Right cardiac atrium (tissue), 5 donors: Measurements from ENCODE around the gene PRICKLE4. TPM values are rescaled to one million over a fixed set of nuclear protein-coding genes. Genes with fewer than 3 reads are reported as not detected.
A peak's percentile ranks its signal among the peaks of the same experiment; 100 is the strongest.

Experiments
- ATAC-seq, 2 donors: fragments of 200-7000 bp; cut with Tn5 transposase; one replicate each; pipeline versions ENCODE4 v1.8.0 to v1.9.1; 2020; ENCODE audit warnings: moderate library complexity in 2 of 2, mild to moderate bottlenecking in 1 of 2
- DNase-seq, 3 donors: peaks; one replicate each; pipeline ENCODE4 v3.0.0-alpha.2; 2020
- H3K27ac ChIP-seq: one replicate; pipeline ENCODE4 v1.5.1; 2013; ENCODE audit warnings: mild to moderate bottlenecking, low read length, control low read depth, moderate library complexity
- H3K27me3 ChIP-seq: one replicate; pipeline ENCODE4 v1.6.1; 2013; ENCODE audit not compliant: control insufficient read depth, insufficient read depth
- H3K4me1 ChIP-seq: one replicate; pipeline ENCODE4 v1.6.1; 2013; ENCODE audit warnings: low read length; ENCODE audit not compliant: control insufficient read depth, insufficient read depth
- H3K4me3 ChIP-seq: one replicate; pipeline ENCODE4 v1.5.1; 2013; ENCODE audit warnings: low read length, control low read depth
- H3K9me3 ChIP-seq: one replicate; pipeline ENCODE4 v1.6.1; 2013; ENCODE audit warnings: low read length; ENCODE audit not compliant: control insufficient read depth
- WGBS: extraction: QIAGEN DNeasy Blood & Tissue Kit; methylation state at CpG from one replicate; pipeline ENCODE4 v1.1.7; 2013; 5-methylcytosine and 5-hydroxymethylcytosine counted together
- intact Hi-C, 4 donors: fragments of 100-400 bp; cut with DNase I; formaldehyde crosslinking; loops; one replicate each; pipeline versions ENCODE4 v1.11.0 to v1.14.0; 2022 to 2023
- long read RNA-seq, 4 donors: library from polyadenylated mRNA; unstranded; transcript quantifications; one replicate each; pipeline ENCODE4 v2.0.0, GENCODE V29; 2020 to 2021
- polyA plus RNA-seq: library from polyadenylated mRNA; stranded (reverse); fragments of 200-250 nt; gene quantifications from one replicate; pipeline ENCODE4 v1.2.3, GENCODE V29; 2013
- total RNA-seq, 4 donors: library from RNA; stranded (reverse); fragmentation: NEBNext Ultra II Directional; extraction: Animal tissue kit (Norgen Biotek cat#: 25700); gene quantifications; one replicate each; pipeline ENCODE4 v1.2.1, GENCODE V29; 2021
- donor health status: healthy with polysubstance abuse.
- donor health status: DM: no; HTN: yes; CAD: no.
- donor health status: DM: no; HTN: no; CAD: no.
- donor health status: DM: no; HTN: yes; CAD: no; lungs with severe emphysema.
- donor health status: DM: yes; HTN: yes; CAD: no.

The PRICKLE4 gene, protein sequence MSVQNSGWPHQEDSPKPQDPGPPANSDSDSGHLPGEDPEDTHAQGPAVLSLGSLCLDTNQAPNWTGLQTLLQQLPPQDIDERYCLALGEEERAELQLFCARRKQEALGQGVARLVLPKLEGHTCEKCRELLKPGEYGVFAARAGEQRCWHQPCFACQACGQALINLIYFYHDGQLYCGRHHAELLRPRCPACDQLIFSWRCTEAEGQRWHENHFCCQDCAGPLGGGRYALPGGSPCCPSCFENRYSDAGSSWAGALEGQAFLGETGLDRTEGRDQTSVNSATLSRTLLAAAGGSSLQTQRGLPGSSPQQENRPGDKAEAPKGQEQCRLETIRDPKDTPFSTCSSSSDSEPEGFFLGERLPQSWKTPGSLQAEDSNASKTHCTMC
- total RNA-seq (1 to 10 TPM; 2.2 to 4.0 (median 3.2) TPM), polyA plus RNA-seq (1.7 TPM)
- long read RNA-seq, donor 1, partial matches to known transcripts, result 1 of 1 reads
- long read RNA-seq, donor 1, other reads (novel, unspliced or antisense), result 0 of 1 reads
- long read RNA-seq, donor 2, partial matches to known transcripts, result 1 of 1 reads
- long read RNA-seq, donor 2, other reads (novel, unspliced or antisense), result 0 of 1 reads
- long read RNA-seq, donor 3, result 0 reads
- long read RNA-seq, donor 4, result 0 reads

DNA sequence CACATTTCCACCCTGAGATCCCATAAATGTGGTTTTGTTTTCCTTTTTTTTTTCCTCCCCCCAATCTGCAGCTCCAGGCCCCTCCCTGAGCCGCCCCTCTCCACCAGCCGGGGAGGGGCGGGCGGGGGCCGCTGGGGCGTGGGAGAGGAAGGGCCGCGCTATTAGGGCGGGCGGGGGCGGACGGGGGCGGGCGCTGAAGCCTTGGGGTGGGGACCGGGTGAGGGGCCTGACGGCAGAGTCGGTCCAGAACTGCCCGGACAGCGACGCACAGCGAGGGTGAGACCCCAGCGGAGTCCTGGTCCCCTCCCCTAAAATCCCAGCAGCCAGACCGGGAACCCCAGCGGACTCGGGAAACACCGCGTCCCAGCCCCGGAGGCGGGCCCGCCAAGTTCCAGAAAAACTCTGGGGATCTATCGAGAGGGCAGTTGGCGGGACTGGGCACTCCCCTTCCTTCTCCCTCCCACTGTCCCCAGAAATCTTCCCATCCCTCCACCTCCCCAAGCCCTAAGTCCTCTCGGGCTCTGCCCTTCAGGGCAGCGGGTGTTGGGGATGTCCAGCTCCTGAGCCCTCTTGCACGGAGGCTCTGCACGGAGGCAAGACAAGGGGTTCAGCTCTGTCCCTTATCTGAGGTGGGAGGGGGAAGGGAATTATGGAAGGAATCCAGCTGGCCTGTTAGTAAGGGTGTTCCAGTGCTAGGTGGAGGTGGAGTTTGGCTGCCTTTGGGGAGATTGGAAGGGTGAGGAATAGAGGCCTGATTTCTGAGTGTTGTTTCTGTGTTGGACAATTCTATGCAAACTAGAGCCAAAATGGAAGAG lies at the start of gene PRICKLE4:
Gene PRICKLE4, plus strand, starts transcription at position 232 of the 815 bp plus-strand sequence. CDS start 2,692 bp downstream, outside the sequence.
- no peaks in the 10 kb centered on the region for H3K4me1 ChIP-seq
- H3K9me3 ChIP-seq, result no peaks in the 10 kb centered on the region
- ATAC-seq (peak; percentile 70 to 84), DNase-seq (peak; percentile 57 to 87 (median 83))
- H3K27me3 ChIP-seq, result no peaks in the 10 kb centered on the region
- peak within 1 kb of the TSS; percentile 80 for H3K4me3 ChIP-seq
- peak within 1 kb of the TSS; percentile 87 for H3K27ac ChIP-seq
- intact Hi-C loops, result loop anchor here in 3 of 4 donors (5.0 to 10.0 kb wide), 4 partner anchors 144 to 267 kb away; partner anchors contain the start of genes BYSL (in 1 of the 3) and MED20 (in 1 of the 3)
- WGBS, result under 1% methylated on average over 36 of the region's 36 CpGs

DNA sequence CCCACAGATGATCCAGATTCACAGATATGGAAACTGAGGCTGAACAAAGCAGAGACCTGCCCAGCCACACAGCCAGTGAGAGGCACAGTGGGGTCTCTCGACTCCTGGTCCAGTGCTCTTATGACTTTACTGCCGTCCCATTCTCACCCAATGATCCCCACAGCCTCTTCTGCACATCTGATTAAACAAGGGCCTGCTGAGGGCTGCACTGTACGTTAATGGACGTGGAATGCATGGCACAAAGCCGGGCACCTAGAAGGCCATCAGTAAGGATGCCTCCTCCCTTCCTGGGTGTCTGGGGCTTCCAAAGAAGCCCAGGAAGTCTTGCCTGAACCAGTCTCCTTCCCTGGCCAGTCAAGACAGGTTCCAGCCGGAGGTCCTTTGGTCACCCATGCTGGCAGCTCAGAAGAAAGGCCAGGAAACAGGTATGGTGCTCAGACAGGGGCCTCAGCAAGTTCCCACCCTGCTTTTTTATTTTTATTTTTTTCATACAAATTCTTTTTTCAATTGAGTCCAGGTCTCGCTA lies 49.0 kb upstream of the PRICKLE4 start:
- no peak for ATAC-seq
- Histone ChIP-seq H3K4me3 (no peak overlapping the region), H3K27me3 (no peaks in the 10 kb centered on the region), H3K4me1 (peaks cover 29% of the 10 kb centered on the region), H3K27ac (no peak overlapping the region), H3K9me3 (no peaks in the 10 kb centered on the region)
- DNase-seq, result no peak
- intact Hi-C loops, result no loop called here
- 78% methylated on average over 7 of the region's 7 CpGs for WGBS

DNA sequence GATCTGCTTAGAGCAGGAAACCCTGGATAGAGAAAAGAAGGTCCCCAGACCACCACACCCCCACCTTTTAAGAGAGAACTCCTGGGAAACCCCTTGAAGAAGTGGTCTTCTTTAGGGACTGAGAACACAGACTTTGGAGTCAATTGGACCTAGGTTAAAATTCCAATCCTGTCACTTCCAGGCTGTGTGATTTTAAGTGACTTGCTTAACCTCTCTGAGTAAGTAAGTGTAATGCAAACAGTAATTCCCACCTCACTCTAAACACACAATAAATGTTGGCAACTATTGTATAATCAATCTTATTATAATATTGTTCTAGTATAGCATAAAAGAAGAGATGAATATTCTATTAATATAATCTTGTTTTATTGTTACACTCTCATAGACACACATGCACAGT lies 48.4 kb upstream of the PRICKLE4 start:
- no peak overlapping the region for H3K27ac ChIP-seq
- H3K4me3 ChIP-seq, result no peak overlapping the region
- ATAC-seq (no peak), DNase-seq (no peak)
- no peaks in the 10 kb centered on the region for H3K9me3 ChIP-seq
- intact Hi-C loops, result no loop called here
- no peaks in the 10 kb centered on the region for H3K27me3 ChIP-seq
- peaks cover 29% of the 10 kb centered on the region for H3K4me1 ChIP-seq

DNA sequence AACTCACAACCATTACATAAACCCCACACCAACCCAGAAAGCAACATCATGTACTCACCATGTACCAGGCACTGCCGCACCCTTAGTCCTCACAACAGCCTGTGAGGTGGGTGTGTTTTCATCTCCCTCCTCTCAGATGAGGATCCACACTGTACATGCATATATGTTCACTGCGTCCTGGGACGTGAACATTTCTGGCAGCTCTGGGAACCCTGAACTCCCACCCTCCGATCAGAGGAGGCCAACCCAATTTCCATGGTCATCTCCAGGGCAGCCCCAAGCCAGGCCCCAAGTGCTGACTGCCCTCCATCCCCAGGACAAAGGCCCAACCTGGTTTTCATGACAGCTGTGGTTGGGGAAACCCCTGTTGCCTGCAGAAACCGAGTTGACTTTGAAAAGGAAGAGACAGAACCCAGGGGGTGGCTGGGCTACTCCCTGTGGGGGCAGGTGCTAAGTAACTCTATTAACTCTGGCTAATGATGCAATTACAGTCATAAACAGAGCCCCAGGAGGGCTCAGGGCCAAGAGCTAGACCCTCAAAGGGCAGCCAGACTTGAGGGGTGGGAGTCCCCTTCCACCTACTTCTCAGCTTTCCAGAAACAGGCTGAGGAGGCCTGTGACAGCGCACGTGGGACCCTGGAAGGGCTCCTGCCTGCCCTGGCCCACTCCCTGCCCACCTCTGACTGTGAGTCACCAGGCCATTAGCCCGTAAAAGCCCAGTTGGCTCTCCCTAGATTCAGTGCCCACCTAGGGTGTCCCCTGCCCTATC lies 47.8 kb upstream of the PRICKLE4 start:
- Histone ChIP-seq H3K27ac (peak overlapping the region; percentile 95), H3K4me3 (no peak overlapping the region), H3K4me1 (peaks cover 29% of the 10 kb centered on the region), H3K27me3 (no peaks in the 10 kb centered on the region), H3K9me3 (no peaks in the 10 kb centered on the region)
- DNase-seq (no peak), ATAC-seq (no peak)
- intact Hi-C loops, result no loop called here
- 61% methylated on average over 8 of the region's 8 CpGs for WGBS

DNA sequence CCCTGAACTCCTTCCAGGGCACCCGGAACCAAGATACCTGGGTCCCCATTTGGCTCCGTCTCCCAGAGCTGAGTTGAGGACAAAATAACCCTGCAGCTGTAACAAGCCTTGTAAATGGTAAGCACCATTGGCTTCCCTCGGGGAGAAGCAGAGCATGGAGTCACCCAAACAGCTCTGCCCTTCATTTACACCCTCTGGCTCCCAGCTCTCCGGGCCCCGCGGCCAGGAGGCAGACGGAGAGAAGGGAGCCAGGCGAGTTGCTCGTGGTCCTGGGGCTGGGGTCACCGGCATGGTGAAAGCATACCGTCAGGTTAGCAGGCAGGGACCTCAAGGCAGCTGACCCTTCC lies 47.2 kb upstream of the PRICKLE4 start:
- whole genome bisulfite sequencing, result 38% methylated on average over 11 of the region's 11 CpGs
- no peaks in the 10 kb centered on the region for H3K9me3 ChIP-seq
- no peak for DNase-seq
- H3K27ac ChIP-seq, result peak overlapping the region; percentile 95
- no peak for ATAC-seq
- H3K4me3 ChIP-seq, result peak overlapping the region; percentile 94
- intact Hi-C loops, result no loop called here
- peaks cover 29% of the 10 kb centered on the region for H3K4me1 ChIP-seq
- no peaks in the 10 kb centered on the region for H3K27me3 ChIP-seq

DNA sequence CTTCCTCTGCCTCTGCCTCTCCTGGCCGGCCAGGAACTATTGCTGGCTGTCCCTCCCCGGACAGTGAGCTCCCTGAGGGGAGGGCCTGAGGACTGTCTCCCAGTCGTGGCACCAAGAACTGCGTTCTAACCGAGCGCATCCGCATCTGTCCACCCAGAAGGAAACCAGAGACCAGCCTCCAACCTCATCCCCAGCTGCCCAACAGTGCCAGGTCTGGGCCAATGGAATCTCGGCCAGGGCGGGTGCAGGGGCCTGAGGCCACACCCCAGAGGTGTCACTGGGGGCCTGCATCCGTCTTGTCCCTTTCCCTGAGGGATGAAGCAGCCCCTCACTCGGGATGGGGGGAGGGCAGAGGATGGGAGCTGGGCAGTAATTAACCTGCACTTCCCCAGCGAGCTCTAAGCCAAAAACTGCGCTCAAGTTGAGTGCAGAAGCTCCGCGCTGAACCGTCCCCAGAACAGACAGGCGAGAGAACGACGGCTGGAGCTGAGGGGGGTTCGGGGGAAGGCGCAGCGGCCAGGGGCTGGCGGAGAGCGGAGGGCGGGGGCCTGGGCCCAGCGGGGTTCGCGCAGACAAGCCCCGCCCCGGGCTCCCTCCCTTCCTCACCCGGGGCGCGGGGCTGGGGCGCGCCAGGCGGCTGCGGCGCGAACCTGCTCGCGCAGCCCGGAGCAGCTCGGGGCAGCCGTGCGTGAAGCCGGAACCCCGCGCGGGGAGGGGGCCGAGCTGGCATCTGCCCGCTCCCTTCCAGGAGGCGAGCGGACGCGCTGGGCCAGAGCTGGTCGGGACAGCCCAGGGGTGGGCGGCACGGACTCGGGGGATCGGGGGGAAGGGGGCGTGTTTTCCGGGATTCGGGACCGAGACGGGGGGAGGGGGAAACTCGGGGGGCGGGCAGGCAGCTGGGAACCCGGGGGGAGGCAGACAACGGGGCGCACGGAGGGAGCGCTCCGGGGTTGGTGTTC lies 46.6 kb upstream of the PRICKLE4 start:
- H3K4me3 ChIP-seq, result peak overlapping the region; percentile 94
- peaks cover 28% of the 10 kb centered on the region for H3K4me1 ChIP-seq
- peak overlapping the region; percentile 95 for H3K27ac ChIP-seq
- peak; percentile 78 to 84 for ATAC-seq
- DNase-seq, result peak; percentile 77 to 93 (median 91)
- H3K27me3 ChIP-seq, result no peaks in the 10 kb centered on the region
- intact Hi-C loops, result loop anchor here in 2 of 4 donors (2.0 kb wide), 1 partner anchor 27 kb away; no protein-coding TSS in a partner anchor
- WGBS, result under 1% methylated on average over 73 of the region's 73 CpGs
- H3K9me3 ChIP-seq, result no peaks in the 10 kb centered on the region

DNA sequence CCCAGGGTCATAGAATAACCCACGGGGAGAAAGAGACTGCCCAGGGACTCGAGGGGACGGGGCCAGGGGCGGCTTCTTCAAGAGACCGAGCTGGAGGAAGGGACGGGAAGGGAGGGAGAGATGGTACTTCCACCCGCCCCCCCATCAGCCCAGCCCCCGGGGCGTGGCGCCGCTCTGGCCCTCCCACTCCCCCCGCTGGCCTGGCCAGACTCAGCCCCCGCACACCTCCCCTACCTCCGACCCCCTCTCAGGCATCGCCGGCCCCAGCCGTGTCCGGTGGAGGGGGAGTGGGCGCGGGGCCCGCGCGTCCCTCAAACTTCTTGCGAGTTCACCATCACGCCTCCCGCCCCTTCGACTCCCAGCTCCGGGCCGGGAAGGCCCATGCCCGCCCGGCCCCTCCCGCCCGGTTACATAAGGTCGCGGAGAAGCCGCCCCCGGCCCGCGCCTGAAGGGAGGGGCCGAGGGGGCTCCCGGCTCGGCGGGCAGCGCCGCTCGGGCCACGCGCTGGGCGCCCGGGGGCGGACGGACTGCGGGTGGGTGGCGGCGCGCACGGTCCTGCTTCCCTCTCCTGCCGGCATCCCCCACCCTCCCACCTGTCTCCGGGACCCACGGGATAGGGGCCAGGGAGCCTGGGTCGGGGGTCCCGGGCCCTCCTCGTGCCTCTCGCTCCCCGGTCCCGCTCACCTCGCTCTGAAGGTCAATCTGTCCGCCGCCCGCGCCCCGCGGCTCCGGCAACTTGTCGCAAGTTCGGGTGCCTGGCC lies 45.7 kb upstream of the PRICKLE4 start:
- under 1% methylated on average over 75 of the region's 76 CpGs for WGBS
- ATAC-seq, result peak; percentile 86 to 88
- intact Hi-C loops, result loop anchor here in 2 of 4 donors (2.0 kb wide), 1 partner anchor 28 kb away; no protein-coding TSS in a partner anchor

DNA sequence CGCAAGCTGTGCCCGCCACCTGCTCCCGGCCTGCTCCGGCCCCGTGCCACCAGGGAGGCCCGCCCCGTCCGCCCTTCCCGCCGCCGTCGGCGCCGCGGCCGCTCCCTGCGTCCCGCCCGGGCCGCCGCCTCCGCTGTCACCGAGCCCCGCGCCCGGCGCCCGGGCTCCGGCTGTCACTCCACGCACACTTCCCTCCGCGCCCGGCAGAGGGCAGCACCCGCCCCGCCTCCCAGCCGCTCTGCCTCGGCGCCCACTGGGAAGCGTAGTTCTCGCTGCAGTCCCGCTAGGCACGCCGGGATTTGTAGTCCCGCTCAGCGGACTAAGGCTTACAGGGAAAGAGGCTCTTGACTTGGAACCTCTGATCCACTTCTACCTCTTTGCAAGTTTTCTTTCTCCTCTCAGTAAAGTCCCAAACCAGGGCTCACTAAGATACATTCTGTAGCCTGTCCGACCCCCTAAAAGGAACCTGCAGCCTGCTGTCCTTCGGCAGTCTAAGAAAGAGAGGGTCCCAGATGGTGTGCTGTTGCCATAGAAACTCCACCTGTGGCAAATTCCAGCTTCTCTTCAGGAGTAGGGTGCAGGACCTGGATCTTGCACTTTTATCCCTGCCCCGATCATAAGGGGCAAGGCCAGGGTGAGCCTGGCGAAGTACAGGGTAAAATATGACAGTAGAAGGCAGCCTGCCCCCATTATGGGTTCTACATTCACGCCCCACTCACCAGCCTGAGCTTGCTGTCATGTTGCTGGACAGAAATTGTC lies 45.0 kb upstream of the PRICKLE4 start, which contains the start of gene TFEB:
Gene TFEB, minus strand, starts transcription at position 182 of the 759 bp plus-strand sequence. CDS start 44,395 bp downstream, outside the sequence.
- peak within 1 kb of the TSS; percentile 94 for H3K4me3 ChIP-seq
- no peaks in the 10 kb centered on the region for H3K9me3 ChIP-seq
- H3K27ac ChIP-seq, result peak within 1 kb of the TSS; percentile 95
- H3K27me3 ChIP-seq, result no peaks in the 10 kb centered on the region
- DNase-seq (peak; percentile 95 to 99 (median 98)), ATAC-seq (peak; percentile 69 to 79)
- H3K4me1 ChIP-seq, result peaks cover 18% of the 10 kb centered on the region
- WGBS, result 7% methylated on average over 50 of the region's 50 CpGs
- intact Hi-C loops, result loop anchor here in 2 of 4 donors (2.0 kb wide), 1 partner anchor 29 kb away; no protein-coding TSS in a partner anchor

More for the DNA sequence above, 45.7 kb upstream of the PRICKLE4 start:
- peak; percentile 85 to 95 (median 95) for DNase-seq
- Histone ChIP-seq H3K4me3 (peak overlapping the region; percentile 94), H3K9me3 (no peaks in the 10 kb centered on the region), H3K27ac (peak overlapping the region; percentile 95), H3K27me3 (no peaks in the 10 kb centered on the region), H3K4me1 (peaks cover 22% of the 10 kb centered on the region)
